HG03175 (cell line): ENCODE data around the gene LARGE1.

Experiments used
- ATAC-seq: cut with Tn5 transposase; IDR thresholded peaks from one replicate; pipeline ENCODE4 v1.9.1; 2021; ENCODE audit warnings: mild to moderate bottlenecking, moderate library complexity; ENCODE audit not compliant: unreplicated experiment

The LARGE1 gene

DNA sequence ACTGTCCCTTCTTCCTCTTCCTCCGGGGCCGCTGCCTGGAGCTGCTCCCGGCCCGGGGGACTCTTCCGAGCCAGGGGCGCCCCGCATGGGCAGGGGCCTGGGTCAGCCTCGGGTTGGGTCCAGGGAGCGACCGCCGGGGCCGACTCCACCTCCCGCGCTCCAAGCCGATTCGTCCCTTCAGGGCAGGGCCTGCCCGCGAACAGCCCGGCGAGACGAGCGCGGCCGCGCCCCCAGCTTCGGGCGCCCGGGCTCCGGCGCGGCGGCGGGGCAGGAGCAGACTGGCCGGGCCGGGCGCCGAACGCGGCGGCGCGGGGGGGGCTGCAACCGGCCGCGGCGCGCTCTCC lies at the start of gene LARGE1:
Gene LARGE1, minus strand, starts transcription at position 280 of the 344 bp plus-strand sequence.
- peak; percentile 7 for ATAC-seq

GRCh38 chr22:33969045-33969444 lies 48.8 kb upstream of the LARGE1 start:
- ATAC-seq: no peak

DNA sequence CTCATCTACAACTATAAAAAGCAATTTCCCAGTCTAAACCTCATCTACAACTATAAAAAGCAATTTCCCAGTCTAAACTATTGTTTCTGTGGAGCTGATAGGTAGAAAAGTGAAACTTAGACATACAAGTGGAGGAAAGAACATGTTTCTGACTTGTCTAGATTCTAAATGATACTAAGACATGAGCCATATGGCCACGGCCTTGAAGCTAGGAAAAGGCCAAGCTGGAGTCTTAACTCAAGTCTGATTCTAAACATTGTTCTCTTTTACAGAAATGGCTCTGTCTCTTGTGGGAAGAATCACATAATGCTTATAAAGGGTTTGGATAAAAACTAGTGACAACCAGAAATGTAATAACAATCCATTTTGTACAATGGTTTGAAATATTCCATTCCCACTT lies 43.8 kb upstream of the LARGE1 start:
- no peak for ATAC-seq

DNA sequence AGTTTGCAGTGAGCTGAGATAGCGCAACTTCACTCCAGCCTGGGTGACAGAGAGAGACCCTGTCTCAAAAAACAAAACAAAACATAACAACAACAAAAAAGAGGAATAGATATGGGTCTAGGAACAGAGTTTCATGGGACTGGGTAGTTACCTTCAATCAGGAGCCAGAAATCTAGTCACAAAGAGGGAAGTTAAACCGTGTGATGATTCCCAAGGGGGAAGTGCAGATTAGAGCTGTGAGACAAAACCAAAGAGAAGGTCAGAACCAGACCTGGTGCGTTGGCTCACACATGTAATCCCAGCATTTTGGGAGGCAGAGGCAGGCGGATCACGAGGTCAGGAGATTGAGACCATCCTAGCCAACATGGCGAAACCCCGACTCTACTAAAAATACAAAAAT lies 42.1 kb upstream of the LARGE1 start:
- no peak for ATAC-seq

DNA sequence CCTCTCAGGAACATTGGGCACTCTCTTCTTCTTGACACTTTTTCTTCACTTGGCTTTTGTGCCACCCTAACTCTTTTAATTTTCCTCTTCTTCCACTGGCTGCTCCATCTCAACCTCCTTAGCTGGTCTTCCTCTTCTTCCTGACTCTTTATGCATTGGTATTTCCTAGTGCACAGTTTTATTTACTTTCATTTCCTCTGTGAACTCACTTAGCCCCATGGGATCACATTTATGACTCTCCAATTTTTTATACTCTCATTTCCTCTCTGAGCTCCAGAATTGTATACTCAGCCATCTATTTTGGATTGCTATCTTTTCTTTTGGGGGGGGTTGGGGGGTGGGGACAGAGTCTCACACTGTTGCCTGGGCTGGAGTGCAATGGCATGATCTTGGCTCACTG lies 38.5 kb upstream of the LARGE1 start:
- no peak for ATAC-seq

- no peak for ATAC-seq
These were observed 36.8 kb upstream of the LARGE1 start for GRCh38 chr22:33957086-33957485.

DNA sequence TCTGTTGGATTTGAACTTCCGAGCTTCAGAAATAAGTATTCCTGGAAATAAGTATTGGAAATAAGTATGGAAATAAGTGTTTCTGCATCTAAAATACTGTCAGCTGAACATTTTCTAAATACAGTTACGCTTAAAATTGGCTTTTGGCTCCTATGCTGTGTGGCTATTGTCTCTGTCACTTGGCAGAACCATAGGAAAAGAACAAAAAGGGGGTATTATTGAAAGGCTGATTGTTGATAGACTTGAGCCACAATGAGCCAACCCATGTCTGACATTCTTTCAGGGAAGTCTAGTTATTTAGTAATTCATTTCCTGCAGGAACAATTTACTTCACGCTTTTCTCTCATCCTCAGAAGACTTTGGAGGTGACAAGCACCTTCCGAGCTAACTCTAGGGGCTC lies 32.5 kb upstream of the LARGE1 start:
- ATAC-seq: no peak

- no peak for ATAC-seq
These were observed 20.5 kb upstream of the LARGE1 start for GRCh38 chr22:33940741-33941140.

DNA sequence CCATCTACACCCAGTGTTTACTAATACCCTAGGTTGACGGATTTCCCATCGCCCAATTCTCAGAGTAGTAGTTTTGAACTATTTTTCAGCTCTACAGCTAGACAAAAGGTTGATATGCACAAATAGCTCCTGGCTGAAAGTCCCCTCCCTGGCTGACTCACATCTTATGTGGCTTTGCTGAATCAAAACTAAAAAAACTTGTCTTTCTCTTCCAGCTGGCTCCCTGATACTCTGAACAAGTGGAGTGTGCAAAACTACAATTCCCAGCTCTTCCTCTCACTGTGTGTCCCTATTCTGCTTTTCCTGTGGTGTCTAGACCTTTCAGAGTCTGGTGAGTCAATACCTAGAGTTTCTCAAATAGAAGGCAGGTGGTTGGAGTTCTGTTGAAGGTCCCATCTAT lies 12.7 kb upstream of the LARGE1 start:
- ATAC-seq: no peak

GRCh38 chr22:33931406-33931805 lies 11.1 kb upstream of the LARGE1 start:
- no peak for ATAC-seq

GRCh38 chr22:33927752-33928151 lies 7.5 kb upstream of the LARGE1 start:
- ATAC-seq: no peak

- ATAC-seq: no peak
These were observed 4.9 kb upstream of the LARGE1 start for GRCh38 chr22:33925194-33925593.

GRCh38 chr22:33923660-33924246 lies 3.5 kb upstream of the LARGE1 start:
- no peak for ATAC-seq

- ATAC-seq: no peak
These were observed 2.8 kb upstream of the LARGE1 start for GRCh38 chr22:33923033-33923432.

GRCh38 chr22:33922349-33922681 lies 2.0 kb upstream of the LARGE1 start:
- ATAC-seq: no peak

DNA sequence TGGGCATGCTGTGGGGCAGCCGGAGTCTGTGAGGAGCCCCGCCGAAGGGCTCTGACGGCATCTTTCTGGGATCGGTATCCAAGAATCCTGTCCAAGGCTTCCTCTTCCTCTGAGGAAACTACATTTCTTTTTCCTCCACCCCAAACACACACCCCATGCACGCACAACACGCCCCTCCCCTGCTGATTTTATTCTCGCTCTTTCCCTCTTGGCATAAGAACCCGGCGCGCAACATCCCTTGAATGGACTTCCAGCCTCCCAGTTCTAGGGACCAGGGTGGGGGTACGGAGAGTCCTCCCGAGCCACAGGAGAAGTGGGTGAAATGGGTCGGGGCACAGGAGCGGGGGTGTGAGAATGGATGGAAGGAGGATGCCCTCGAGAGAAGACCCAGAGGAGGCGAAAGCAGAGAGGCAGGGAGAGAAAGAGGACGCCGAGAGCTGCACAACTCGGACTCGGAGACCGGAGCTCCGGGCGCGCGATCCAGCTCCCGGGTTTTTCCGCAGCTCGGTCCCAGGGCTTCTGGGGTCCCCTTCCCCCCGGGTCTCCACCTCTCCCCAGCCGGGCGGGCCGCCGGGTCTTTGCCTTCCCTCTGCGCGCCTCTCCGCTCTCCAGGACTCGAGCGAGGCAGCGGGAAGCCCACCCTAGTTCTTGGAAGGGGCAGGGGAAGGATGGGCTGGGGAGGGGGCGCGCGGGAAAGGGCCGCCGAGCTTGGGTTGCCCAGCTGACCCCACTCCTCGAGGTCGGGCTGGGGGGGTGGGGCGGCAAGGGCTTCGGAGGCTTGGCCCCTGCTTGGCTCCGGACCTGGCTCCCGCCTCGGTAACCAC lies 1.5 kb upstream of the LARGE1 start:
- no peak for ATAC-seq

GRCh38 chr22:33920927-33921524 lies 750 bp upstream of the LARGE1 start:
- ATAC-seq: peak; percentile 67

- ATAC-seq: peak; percentile 23
These were observed 682 bp downstream of the LARGE1 start for GRCh38 chr22:33919391-33920196.

GRCh38 chr22:33918676-33919365 lies 1.5 kb downstream of the LARGE1 start:
- ATAC-seq: no peak

DNA sequence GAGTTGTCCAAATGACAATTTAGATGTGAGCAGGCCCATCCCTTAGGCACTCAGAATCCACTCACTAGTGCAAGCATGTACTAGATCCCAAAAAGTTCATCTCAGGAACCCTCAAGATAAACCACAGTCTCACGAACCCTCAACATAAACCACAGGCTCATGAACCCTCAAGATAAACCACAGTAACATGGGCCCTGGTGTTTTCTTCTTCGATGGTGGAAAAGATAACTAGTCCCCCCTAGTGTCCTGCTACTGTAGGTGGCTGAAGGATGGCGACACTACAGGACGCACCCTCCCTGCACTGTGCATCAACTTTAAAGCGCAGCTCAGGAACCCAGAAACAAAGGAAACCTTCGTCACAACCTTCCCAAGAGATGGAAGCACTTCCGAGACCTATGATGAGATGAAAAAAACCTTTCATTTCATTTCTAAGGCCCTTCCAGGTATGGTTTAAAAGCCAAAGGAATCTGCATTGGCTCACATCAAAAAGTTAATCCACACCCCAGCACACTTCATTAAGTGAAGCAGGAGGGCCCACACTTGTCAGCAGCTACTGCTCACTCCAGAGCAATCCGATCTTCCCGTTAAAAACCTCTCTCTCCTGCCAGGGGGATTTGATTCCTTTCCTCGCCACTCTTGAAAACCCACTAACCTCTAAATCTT lies 2.4 kb downstream of the LARGE1 start:
- ATAC-seq: no peak
